ENCODE results near the gene TALDO1. TPM values are rescaled to one million over a fixed set of nuclear protein-coding genes. Genes with fewer than 3 reads are reported as not detected.

The TALDO1 gene
- polyA plus RNA-seq, 1 donor from 2014 or later, result 156 TPM

DNA sequence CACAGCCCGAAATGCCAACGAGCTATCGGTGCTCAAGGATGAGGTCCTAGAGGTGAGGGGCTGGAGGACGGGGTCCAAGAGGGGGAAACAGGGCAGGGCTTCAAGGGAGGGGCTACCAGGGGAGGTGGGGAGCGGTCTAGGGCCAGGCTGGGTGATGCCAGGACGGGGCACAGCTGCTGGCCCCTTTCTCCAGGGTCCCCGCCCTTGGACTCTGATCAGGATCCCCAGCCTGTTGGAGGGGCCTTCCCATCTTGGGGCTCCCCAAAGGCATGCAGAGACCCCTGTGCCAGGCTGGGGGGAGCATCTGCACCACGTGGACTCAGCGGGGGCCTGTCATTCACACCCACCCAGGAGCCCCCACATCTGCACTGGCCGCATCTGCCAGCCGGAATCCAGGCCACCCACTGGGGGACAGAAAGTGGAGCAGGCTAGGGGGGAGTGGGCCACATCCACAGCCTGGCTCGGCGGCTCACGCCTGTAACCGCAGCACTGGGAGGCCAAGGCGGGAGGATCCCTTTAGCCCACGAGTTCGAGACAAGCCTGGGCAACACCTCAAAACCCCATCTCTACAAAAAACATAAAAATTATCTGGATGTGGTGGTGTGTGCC, 22.4 kb upstream of the TALDO1 start:
- Histone ChIP-seq H4K20me1 (ENCODE audit: insufficient read depth) (no peaks in the 10 kb centered on the region), H3K36me3 (ENCODE audit: insufficient read depth, low read length) (no peaks in the 10 kb centered on the region), H3K27me3 (ENCODE audit: insufficient read depth, low read depth, low read length) (peaks cover 54% of the 10 kb centered on the region), H3K9ac (ENCODE audit: low read length) (no peak overlapping the region), H3K27ac (ENCODE audit: low read length) (no peak overlapping the region), H2AFZ (ENCODE audit: low read depth, low read length) (no peak overlapping the region), H3K9me3 (ENCODE audit: low read length) (no peaks in the 10 kb centered on the region), H3F3A (ENCODE audit: insufficient read depth, low read length, poor library complexity, severe bottlenecking) (no peaks in the 10 kb centered on the region), H3K79me2 (replicated peaks; ENCODE audit: insufficient read depth, low read length) (no peaks in the 10 kb centered on the region), H3K4me3 (ENCODE audit: low read length) (no peak overlapping the region), H3K4me2 (ENCODE audit: low read length) (no peak overlapping the region), H3K9me2 (ENCODE audit: insufficient read depth, low read length) (no peaks in the 10 kb centered on the region)
- TF ChIP-seq TAF1 (IDR thresholded peaks at IDR 0.05; ENCODE audit: low read depth) (no peak), SMC3 (conservative IDR thresholded peaks at IDR 0.05; ENCODE audit: poor library complexity) (no peak), RAD21 (conservative IDR thresholded peaks at IDR 0.05) (no peak), REST (IDR thresholded peaks at IDR 0.05; ENCODE audit: borderline replicate concordance) (no peak), EP300 (conservative IDR thresholded peaks at IDR 0.05; ENCODE audit: poor library complexity, severe bottlenecking) (no peak), MXI1 (conservative IDR thresholded peaks at IDR 0.05; ENCODE audit: poor library complexity, severe bottlenecking) (no peak), CTCF (IDR thresholded peaks at IDR 0.05; ENCODE audit: poor library complexity, severe bottlenecking) (no peak), EZH2 (IDR thresholded peaks at IDR 0.05; ENCODE audit: borderline replicate concordance, insufficient read depth, low read length, poor library complexity, severe bottlenecking) (no peak), POLR2AphosphoS5 (IDR thresholded peaks at IDR 0.05) (no peak)

GRCh38 chr11:725624-726202, 21.6 kb upstream of the TALDO1 start:
- H3K4me2 ChIP-seq (ENCODE audit: low read length), result no peak overlapping the region
- TF ChIP-seq MXI1 (conservative IDR thresholded peaks at IDR 0.05; ENCODE audit: poor library complexity, severe bottlenecking), result no peak
- H3K27me3 ChIP-seq (ENCODE audit: insufficient read depth, low read depth, low read length), result peaks cover 47% of the 10 kb centered on the region
- H3K4me3 ChIP-seq (ENCODE audit: low read length), result peak overlapping the region; percentile 53
- no peaks in the 10 kb centered on the region for H3F3A ChIP-seq (ENCODE audit: insufficient read depth, low read length, poor library complexity, severe bottlenecking)
- H3K27ac ChIP-seq (ENCODE audit: low read length), result no peak overlapping the region
- no peak overlapping the region for H2AFZ ChIP-seq (ENCODE audit: low read depth, low read length)
- no peaks in the 10 kb centered on the region for H3K36me3 ChIP-seq (ENCODE audit: insufficient read depth, low read length)
- no peak overlapping the region for H3K9ac ChIP-seq (ENCODE audit: low read length)
- no peaks in the 10 kb centered on the region for H3K79me2 ChIP-seq (replicated peaks; ENCODE audit: insufficient read depth, low read length)
- H3K9me3 ChIP-seq (ENCODE audit: low read length), result no peaks in the 10 kb centered on the region
- no peaks in the 10 kb centered on the region for H4K20me1 ChIP-seq (ENCODE audit: insufficient read depth)
- H3K9me2 ChIP-seq (ENCODE audit: insufficient read depth, low read length), result no peaks in the 10 kb centered on the region

All from neural cell (in vitro differentiated cells).